Measurements from ENCODE around the gene GSAP. TPM values are rescaled to one million over a fixed set of nuclear protein-coding genes. Genes with fewer than 3 reads are reported as not detected.

The GSAP gene
- total RNA-seq, 1 donor from 2014 or later: 9.9 TPM

- Mint-ChIP-seq H3K36me3 (ENCODE audit: insufficient read depth) (no peaks in the 10 kb centered on the region), H3K27ac (no peak overlapping the region), H3K4me1 (ENCODE audit: low read depth) (no peaks in the 10 kb centered on the region), H3K9me3 (ENCODE audit: low read depth) (no peaks in the 10 kb centered on the region), H3K4me3 (ENCODE audit: low read depth) (no peak overlapping the region), H3K27me3 (peaks cover 4% of the 10 kb centered on the region)
- TF ChIP-seq CTCF (IDR thresholded peaks at IDR 0.05; ENCODE audit: unreplicated experiment): no peak
- no peak for DNase-seq (ENCODE audit: low spot score, unreplicated experiment)
Measured at GRCh38 chr7:77450054-77450453, 33.9 kb upstream of the GSAP start.

- DNase-seq (ENCODE audit: low spot score, unreplicated experiment): no peak
- TF ChIP-seq CTCF (IDR thresholded peaks at IDR 0.05; ENCODE audit: unreplicated experiment): no peak
- Mint-ChIP-seq H3K4me3 (ENCODE audit: low read depth) (no peak overlapping the region), H3K27me3 (no peaks in the 10 kb centered on the region), H3K36me3 (ENCODE audit: insufficient read depth) (no peaks in the 10 kb centered on the region), H3K9me3 (ENCODE audit: low read depth) (no peaks in the 10 kb centered on the region), H3K27ac (no peak overlapping the region), H3K4me1 (ENCODE audit: low read depth) (peaks cover 1% of the 10 kb centered on the region)
Measured at GRCh38 chr7:77447616-77448015, 31.5 kb upstream of the GSAP start.

GRCh38 chr7:77444123-77444522 lies 28.0 kb upstream of the GSAP start:
- H3K4me3 Mint-ChIP-seq (ENCODE audit: low read depth): no peak overlapping the region
- DNase-seq (ENCODE audit: low spot score, unreplicated experiment): no peak
- peaks cover 3% of the 10 kb centered on the region for H3K27me3 Mint-ChIP-seq
- H3K9me3 Mint-ChIP-seq (ENCODE audit: low read depth): no peaks in the 10 kb centered on the region
- TF ChIP-seq CTCF (IDR thresholded peaks at IDR 0.05; ENCODE audit: unreplicated experiment): no peak
- no peak overlapping the region for H3K27ac Mint-ChIP-seq
- H3K36me3 Mint-ChIP-seq (ENCODE audit: insufficient read depth): no peaks in the 10 kb centered on the region
- H3K4me1 Mint-ChIP-seq (ENCODE audit: low read depth): peaks cover 1% of the 10 kb centered on the region

GRCh38 chr7:77443042-77443441 lies 26.9 kb upstream of the GSAP start:
- no peak for DNase-seq (ENCODE audit: low spot score, unreplicated experiment)
- Mint-ChIP-seq H3K4me1 (ENCODE audit: low read depth) (peaks cover 1% of the 10 kb centered on the region), H3K36me3 (ENCODE audit: insufficient read depth) (no peaks in the 10 kb centered on the region), H3K4me3 (ENCODE audit: low read depth) (no peak overlapping the region), H3K27me3 (peaks cover 3% of the 10 kb centered on the region), H3K9me3 (ENCODE audit: low read depth) (no peaks in the 10 kb centered on the region), H3K27ac (no peak overlapping the region)
- TF ChIP-seq CTCF (IDR thresholded peaks at IDR 0.05; ENCODE audit: unreplicated experiment): no peak

- TF ChIP-seq CTCF (IDR thresholded peaks at IDR 0.05; ENCODE audit: unreplicated experiment): no peak
- no peak for DNase-seq (ENCODE audit: low spot score, unreplicated experiment)
- Mint-ChIP-seq H3K27ac (no peak overlapping the region), H3K9me3 (ENCODE audit: low read depth) (no peaks in the 10 kb centered on the region), H3K36me3 (ENCODE audit: insufficient read depth) (no peaks in the 10 kb centered on the region), H3K4me1 (ENCODE audit: low read depth) (peaks cover 1% of the 10 kb centered on the region), H3K27me3 (peaks cover 3% of the 10 kb centered on the region), H3K4me3 (ENCODE audit: low read depth) (no peak overlapping the region)
Measured at GRCh38 chr7:77442636-77443035, 26.5 kb upstream of the GSAP start.

Data from progenitor cell of endocrine pancreas (in vitro differentiated cells).